ENCODE results near the gene NPC2. TPM values are rescaled to one million over a fixed set of nuclear protein-coding genes. Genes with fewer than 3 reads are reported as not detected.
A peak's percentile ranks its signal among the peaks of the same experiment; 100 is the strongest.

Gene NPC2
- total RNA-seq, 1 experiment from 2014 or later = 137 TPM

- Histone ChIP-seq H2BK12ac (ENCODE audit: insufficient read length, low read depth, low read length) (no peak overlapping the region), H2BK20ac (ENCODE audit: low read depth, low read length, poor library complexity, severe bottlenecking) (no peak overlapping the region), H3K23me2 (ENCODE audit: insufficient read length, low read depth, low read length, poor library complexity, severe bottlenecking) (no peaks in the 10 kb centered on the region), H3T11ph (ENCODE audit: low read length) (no peak overlapping the region), H3K9ac (ENCODE audit: extremely low read depth, insufficient read length, low read length) (no peak overlapping the region), H3K79me1 (ENCODE audit: insufficient read depth, low read depth, low read length, poor library complexity, severe bottlenecking) (no peaks in the 10 kb centered on the region), H4K91ac (ENCODE audit: insufficient read length, low read depth, low read length) (no peak overlapping the region), H3K4me2 (ENCODE audit: insufficient read depth, insufficient read length, low read length) (no peak overlapping the region), H3K14ac (ENCODE audit: insufficient read depth, low read length) (no peak overlapping the region), H4K20me1 (ENCODE audit: control insufficient read depth, insufficient read depth, insufficient read length) (no peaks in the 10 kb centered on the region), H4K5ac (ENCODE audit: insufficient read length, low read depth, low read length) (no peak overlapping the region), H3K27me3 (ENCODE audit: insufficient read depth, low read length) (no peaks in the 10 kb centered on the region), H2BK5ac (ENCODE audit: insufficient read length, low read length) (no peak overlapping the region), H3K4ac (ENCODE audit: low read depth, low read length) (no peak overlapping the region), H2BK15ac (ENCODE audit: low read depth, low read length) (no peak overlapping the region), H2AK5ac (ENCODE audit: insufficient read length, low read length) (no peak overlapping the region), H3K23ac (ENCODE audit: insufficient read length, low read depth, low read length) (no peak overlapping the region), H3K79me2 (ENCODE audit: insufficient read depth, low read length) (no peaks in the 10 kb centered on the region), H3K27ac (ENCODE audit: insufficient read length, low read depth, low read length) (no peak overlapping the region), H2AFZ (ENCODE audit: low read length) (no peak overlapping the region), H3K9me3 (ENCODE audit: control insufficient read depth, low read depth, low read length) (no peaks in the 10 kb centered on the region), H2BK120ac (ENCODE audit: low read depth, low read length, poor library complexity, severe bottlenecking) (no peak overlapping the region), H4K8ac (replicated peaks; ENCODE audit: insufficient read length, low read depth, low read length) (no peak overlapping the region), H3K4me1 (ENCODE audit: insufficient read depth, low read length) (no peaks in the 10 kb centered on the region), H3K56ac (ENCODE audit: insufficient read length, low read depth, low read length) (no peak overlapping the region), H3K18ac (ENCODE audit: insufficient read length, low read depth, low read length) (no peak overlapping the region)
- Mint-ChIP-seq H3K9me3 (no peaks in the 10 kb centered on the region), H3K27me3 (ENCODE audit: low read depth) (peaks cover 4% of the 10 kb centered on the region), H3K27ac (peak overlapping the region in 1 of 3 experiments; percentile 13; a peak in 1 of 7 replicates), H3K4me1 (peaks cover 7 to 17% of the 10 kb centered on the region in 2 experiments), H3K36me3 (ENCODE audit: insufficient read depth in 1 of 3, low read depth in 3 of 3) (no peaks in the 10 kb centered on the region), H3K4me3 (no peak overlapping the region)
- no peak for DNase-seq
- TF ChIP-seq, protein P1, sequence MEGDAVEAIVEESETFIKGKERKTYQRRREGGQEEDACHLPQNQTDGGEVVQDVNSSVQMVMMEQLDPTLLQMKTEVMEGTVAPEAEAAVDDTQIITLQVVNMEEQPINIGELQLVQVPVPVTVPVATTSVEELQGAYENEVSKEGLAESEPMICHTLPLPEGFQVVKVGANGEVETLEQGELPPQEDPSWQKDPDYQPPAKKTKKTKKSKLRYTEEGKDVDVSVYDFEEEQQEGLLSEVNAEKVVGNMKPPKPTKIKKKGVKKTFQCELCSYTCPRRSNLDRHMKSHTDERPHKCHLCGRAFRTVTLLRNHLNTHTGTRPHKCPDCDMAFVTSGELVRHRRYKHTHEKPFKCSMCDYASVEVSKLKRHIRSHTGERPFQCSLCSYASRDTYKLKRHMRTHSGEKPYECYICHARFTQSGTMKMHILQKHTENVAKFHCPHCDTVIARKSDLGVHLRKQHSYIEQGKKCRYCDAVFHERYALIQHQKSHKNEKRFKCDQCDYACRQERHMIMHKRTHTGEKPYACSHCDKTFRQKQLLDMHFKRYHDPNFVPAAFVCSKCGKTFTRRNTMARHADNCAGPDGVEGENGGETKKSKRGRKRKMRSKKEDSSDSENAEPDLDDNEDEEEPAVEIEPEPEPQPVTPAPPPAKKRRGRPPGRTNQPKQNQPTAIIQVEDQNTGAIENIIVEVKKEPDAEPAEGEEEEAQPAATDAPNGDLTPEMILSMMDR (conservative IDR thresholded peaks at IDR 0.05) = no peak
- no CpG with 5 or more reads among the region's 3 CpGs for WGBS (ENCODE audit: extremely low coverage, insufficient read length, low lambda C conversion rate)
These were observed 37.9 kb upstream of the NPC2 start for GRCh38 chr14:74531006-74531405.
